Gastrocnemius medialis (tissue), 4 donors: Measurements from ENCODE around the gene ASTN2. TPM values are rescaled to one million over a fixed set of nuclear protein-coding genes. Genes with fewer than 3 reads are reported as not detected.

Source experiments
- ATAC-seq, 2 donors: fragments of 150-250 bp; one replicate each; pipeline ENCODE4 v1.9.1; 2016
- DNase-seq, 2 donors: peaks; one replicate each; pipeline ENCODE4 v3.0.0-alpha.2; 2019
- H3K27ac ChIP-seq, 4 donors: fragments of 200-600 bp; sonication (generic); 1 replicate in 1 of 4; 2 replicates in 3 of 4; pipeline ENCODE4 v1.5.1; 2016 to 2018; ENCODE audit warnings: mild to moderate bottlenecking in 2 of 4, moderate library complexity in 1 of 4
- H3K27me3 ChIP-seq, 3 donors: fragments of 200-600 bp; sonication (generic) in 2 of 3; 1 replicate in 1 of 3; 2 replicates in 2 of 3; pipeline versions ENCODE4 v1.5.1 to v1.6.0; 2016 to 2019; ENCODE audit warnings: mild to moderate bottlenecking in 1 of 3, moderate library complexity in 1 of 3
- H3K36me3 ChIP-seq, 2 donors: fragments of 200-600 bp; sonication (generic) in 1 of 2; one replicate each; pipeline ENCODE4 v1.5.1; 2017 to 2018
- H3K4me1 ChIP-seq, 2 donors: fragments of 200-600 bp; sonication (generic) in 1 of 2; one replicate each; pipeline ENCODE4 v1.5.1; 2016 to 2017; ENCODE audit warnings: mild to moderate bottlenecking in 2 of 2
- H3K4me3 ChIP-seq, 4 donors: fragments of 200-600 bp; sonication (generic) in 3 of 4; 1 replicate in 1 of 4; 2 replicates in 3 of 4; pipeline ENCODE4 v1.5.1; 2016 to 2019; ENCODE audit warnings: mild to moderate bottlenecking in 2 of 4
- H3K9me3 ChIP-seq, 3 donors: fragments of 200-600 bp; sonication (generic) in 2 of 3; 1 replicate in 1 of 3; 2 replicates in 2 of 3; pipeline ENCODE4 v1.5.1; 2016 to 2019
- CTCF ChIP-seq, 5 experiments: fragments of 450-650 bp in 3 of 5; fragments of 200-600 bp in 2 of 5; sonication (generic) in 2 of 5; IDR thresholded peaks in 4 of 5; conservative IDR thresholded peaks in 1 of 5; 1 replicate in 4 of 5; 2 replicates in 1 of 5; pipeline ENCODE4 v1.5.1; 2016 to 2019; ENCODE audit warnings: antibody characterized with exemption in 5 of 5, mild to moderate bottlenecking in 3 of 5, moderate library complexity in 3 of 5
- POLR2A ChIP-seq, 2 donors: fragments of 450-650 bp; IDR thresholded peaks; one replicate each; pipeline ENCODE4 v1.6.1; 2017; ENCODE audit warnings: antibody characterized with exemption in 2 of 2, mild to moderate bottlenecking in 2 of 2, moderate library complexity in 2 of 2
- in situ Hi-C, 4 donors: fragments of 200-750 bp; cut with MboI; loops; one replicate each; pipeline versions ENCODE4 v1.15.0 to v1.8.0; 2017; ENCODE audit warnings: low sequenced_read_pairs in 4 of 4
- intact Hi-C: fragments of 100-400 bp; cut with DNase I; formaldehyde crosslinking; loops from one replicate; pipeline ENCODE4 v1.15.1; 2023; ENCODE audit warnings: low total_unique reads
- total RNA-seq, 4 donors: library from RNA; depleted of rRNA; stranded (reverse); fragments of >200 nt; gene quantifications; one replicate each; pipeline versions ENCODE4 v1.1.0 to v1.2.3, GENCODE V29; 2016

Gene ASTN2
- total RNA-seq, 4 donors from 2014 or later, result 2.5 to 4.6 (median 3.7) TPM

- H3K4me1 ChIP-seq, result no peaks in the 10 kb centered on the region
- H3K36me3 ChIP-seq, result no peaks in the 10 kb centered on the region
- H3K4me3 ChIP-seq, result no peak overlapping the region
- intact Hi-C loops, result no loop called here
- no peak for DNase-seq
- TF ChIP-seq POLR2A (IDR thresholded peaks at IDR 0.05) (no peak), CTCF (IDR thresholded peaks at IDR 0.05 in 4 of 5, conservative IDR thresholded peaks at IDR 0.05 in 1 of 5) (no peak)
- H3K27me3 ChIP-seq, result no peaks in the 10 kb centered on the region
- H3K27ac ChIP-seq, result peak overlapping the region in 1 of 4 donors; percentile 14
- in situ Hi-C loops, result no loop called here
- no peak for ATAC-seq
- no peaks in the 10 kb centered on the region for H3K9me3 ChIP-seq
Measured at GRCh38 chr9:116605904-116606341, 808.9 kb downstream of the ASTN2 start.

- H3K9me3 ChIP-seq, result no peaks in the 10 kb centered on the region
- in situ Hi-C loops (no loop called here), intact Hi-C loops (no loop called here)
- no peak overlapping the region for H3K4me3 ChIP-seq
- no peaks in the 10 kb centered on the region for H3K27me3 ChIP-seq
- no peaks in the 10 kb centered on the region for H3K4me1 ChIP-seq
- ATAC-seq, result no peak
- no peaks in the 10 kb centered on the region for H3K36me3 ChIP-seq
- TF ChIP-seq CTCF (IDR thresholded peaks at IDR 0.05 in 4 of 5, conservative IDR thresholded peaks at IDR 0.05 in 1 of 5), result no peak
- no peak for TF ChIP-seq POLR2A (IDR thresholded peaks at IDR 0.05)
- no peak for DNase-seq
- no peak overlapping the region for H3K27ac ChIP-seq
Measured at GRCh38 chr9:116605060-116605459, 809.8 kb downstream of the ASTN2 start.

GRCh38 chr9:116604251-116604650 is 810.6 kb downstream of the ASTN2 start:
- Histone ChIP-seq H3K9me3 (no peaks in the 10 kb centered on the region), H3K27me3 (no peaks in the 10 kb centered on the region), H3K36me3 (no peaks in the 10 kb centered on the region), H3K4me3 (no peak overlapping the region), H3K4me1 (no peaks in the 10 kb centered on the region), H3K27ac (no peak overlapping the region)
- in situ Hi-C loops (no loop called here), intact Hi-C loops (no loop called here)
- DNase-seq (no peak), ATAC-seq (no peak)
- no peak for TF ChIP-seq POLR2A (IDR thresholded peaks at IDR 0.05)
- no peak for TF ChIP-seq CTCF (IDR thresholded peaks at IDR 0.05 in 4 of 5, conservative IDR thresholded peaks at IDR 0.05 in 1 of 5)

DNA sequence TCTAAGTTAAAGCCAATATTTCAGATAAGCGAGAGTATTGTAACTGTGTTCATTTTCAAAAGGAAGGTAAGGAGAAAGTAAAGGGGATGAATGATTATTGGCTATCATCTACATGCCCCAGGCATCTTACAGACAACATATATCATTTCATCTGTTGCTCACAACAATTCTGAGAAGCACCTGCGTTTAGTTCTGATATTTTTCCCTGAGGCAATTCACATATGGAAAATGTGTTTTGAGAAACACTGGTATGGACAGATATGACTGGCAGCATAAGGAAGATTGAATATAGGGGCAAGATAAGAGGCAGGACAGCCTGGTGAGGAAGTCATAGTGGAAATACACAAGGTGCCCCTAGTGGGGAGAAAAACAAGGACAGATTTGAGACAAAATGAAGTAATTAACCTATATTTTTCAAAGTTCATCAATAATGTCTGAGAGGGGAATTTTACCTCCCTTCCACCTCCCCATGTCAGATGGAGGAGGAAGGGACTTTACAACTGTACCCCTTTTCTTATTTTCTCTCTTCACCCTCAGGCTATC is 815.4 kb downstream of the ASTN2 start:
- Histone ChIP-seq H3K4me3 (no peak overlapping the region), H3K36me3 (no peaks in the 10 kb centered on the region), H3K4me1 (no peaks in the 10 kb centered on the region), H3K9me3 (no peaks in the 10 kb centered on the region), H3K27me3 (no peaks in the 10 kb centered on the region), H3K27ac (no peak overlapping the region)
- no peak for TF ChIP-seq CTCF (IDR thresholded peaks at IDR 0.05 in 4 of 5, conservative IDR thresholded peaks at IDR 0.05 in 1 of 5)
- no peak for TF ChIP-seq POLR2A (IDR thresholded peaks at IDR 0.05)
- DNase-seq (no peak), ATAC-seq (no peak)
- in situ Hi-C loops, result loop anchor here in 1 of 4 donors (25.0 kb wide), 1 partner anchor 437 kb away; the partner anchor contains the start of gene PAPPA
- intact Hi-C loops, result no loop called here

GRCh38 chr9:116596646-116597045 is 818.2 kb downstream of the ASTN2 start:
- H3K27ac ChIP-seq, result no peak overlapping the region
- H3K4me3 ChIP-seq, result no peak overlapping the region
- ATAC-seq (no peak), DNase-seq (no peak)
- in situ Hi-C loops (loop anchor here in 1 of 4 donors (25.0 kb wide), 1 partner anchor 434 kb away; the partner anchor contains the start of gene PAPPA), intact Hi-C loops (no loop called here)
- H3K36me3 ChIP-seq, result no peaks in the 10 kb centered on the region
- no peaks in the 10 kb centered on the region for H3K9me3 ChIP-seq
- TF ChIP-seq CTCF (IDR thresholded peaks at IDR 0.05 in 4 of 5, conservative IDR thresholded peaks at IDR 0.05 in 1 of 5) (no peak), POLR2A (IDR thresholded peaks at IDR 0.05) (no peak)
- H3K27me3 ChIP-seq, result no peaks in the 10 kb centered on the region
- no peaks in the 10 kb centered on the region for H3K4me1 ChIP-seq
